GM18951 (cell line): ENCODE data around the gene CLPTM1.
A peak's percentile ranks its signal among the peaks of the same experiment; 100 is the strongest.
"Not testable (repeated sequence)": the region's sequence is repeated elsewhere in the genome, so short reads cannot be mapped to it uniquely, and the experiment has no call there.

ENCODE experiments used
- POLR2A ChIP-seq: IDR thresholded peaks from 4 replicates; pipeline ENCODE4 v1.6.1; 2011; ENCODE audit warnings: mild to moderate bottlenecking; ENCODE audit not compliant: insufficient read length, insufficient read depth; ENCODE audit errors: extremely low read depth
- in situ Hi-C: fragments of 300-500 bp; cut with MboI; formaldehyde crosslinking; loops from one replicate; pipeline ENCODE4 v1.12.0; 2022; ENCODE audit warnings: low sequenced_read_pairs, mixed read lengths, inconsistent platforms; ENCODE audit not compliant: unreplicated experiment

The CLPTM1 gene

DNA sequence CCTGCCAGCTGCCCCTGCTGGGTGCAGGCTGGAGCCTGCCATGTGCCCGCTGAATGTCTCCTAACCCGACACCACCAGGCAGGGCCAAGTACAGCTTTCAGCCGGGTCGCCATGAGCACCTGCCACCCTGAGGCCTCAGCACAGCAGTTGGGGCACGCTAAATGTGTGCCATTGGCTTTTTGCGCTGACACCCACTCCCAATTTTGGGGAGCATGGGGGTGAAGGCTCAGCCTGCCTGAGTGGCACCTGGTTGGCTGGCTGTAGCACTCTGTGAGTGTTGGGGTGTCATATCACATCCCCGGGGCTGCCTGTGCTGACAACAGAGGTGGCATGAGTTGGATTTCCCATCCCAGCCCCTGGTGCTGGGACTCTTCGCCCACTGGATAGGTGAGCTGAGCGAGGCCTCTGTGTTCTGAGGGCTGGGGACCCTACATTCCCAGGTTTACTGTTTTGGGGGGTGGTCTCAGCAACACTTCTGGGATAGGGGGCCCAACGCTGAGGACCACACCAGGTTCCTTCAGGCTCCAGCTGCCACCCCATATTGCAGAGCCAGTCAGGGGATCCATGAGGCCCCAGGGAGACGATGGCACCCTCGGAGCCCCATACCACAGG, 38.9 kb downstream of the CLPTM1 start:
- no peak for TF ChIP-seq POLR2A
- in situ Hi-C loops, result loop anchor here (5.0 kb wide), 1 partner anchor 63 kb away; no protein-coding TSS in a partner anchor

- TF ChIP-seq POLR2A, result no peak
- in situ Hi-C loops, result no loop called here
Observed at GRCh38 chr19:44998025-44998424, 42.8 kb downstream of the CLPTM1 start.

DNA sequence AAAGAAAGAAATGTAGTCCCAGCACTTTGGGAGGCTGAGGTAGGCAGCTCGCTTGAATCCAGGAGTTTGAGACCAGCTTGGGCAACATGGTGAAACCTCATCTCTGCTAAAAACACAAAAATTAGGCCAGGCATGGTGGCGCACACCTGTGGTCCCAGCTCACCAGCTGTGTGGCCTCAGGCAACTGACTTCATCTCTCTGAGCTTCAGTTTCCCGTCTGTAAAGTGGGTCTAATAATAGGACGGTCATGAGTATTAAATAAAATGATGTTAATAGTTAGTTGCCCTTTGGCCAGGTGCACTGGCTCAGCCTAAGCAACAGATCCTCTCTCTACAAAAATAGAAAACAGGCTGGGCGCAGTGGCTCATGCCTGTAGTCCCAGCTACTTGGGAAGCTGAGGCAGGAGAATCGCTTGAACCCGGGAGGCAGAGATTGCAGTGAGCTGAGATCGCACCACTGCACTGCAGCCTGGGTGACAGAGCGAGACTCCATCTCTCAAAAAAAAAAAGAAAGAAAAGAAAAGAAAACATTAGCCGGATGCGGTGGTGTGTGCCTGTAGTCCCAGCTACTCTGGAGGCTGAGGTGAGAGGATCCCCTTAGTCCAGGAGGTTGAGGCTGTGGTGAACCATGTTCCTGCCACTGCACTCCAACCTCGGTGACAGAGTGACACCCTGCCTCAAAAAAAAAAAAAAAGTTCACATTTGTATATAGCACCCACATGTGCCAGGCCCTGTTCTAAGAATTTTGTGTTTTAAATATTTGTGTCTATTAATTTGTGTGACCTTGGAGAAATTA, 44.1 kb downstream of the CLPTM1 start:
- in situ Hi-C loops, result not testable (repeated sequence)

- in situ Hi-C loops, result not testable (repeated sequence)
Observed at GRCh38 chr19:45000665-45001064, 45.5 kb downstream of the CLPTM1 start.

GRCh38 chr19:45001087-45001739, 46.0 kb downstream of the CLPTM1 start, which contains the start of gene RELB:
Gene RELB (plus strand): TSS chr19:45001464. CDS start chr19:45001580, 116 bp downstream.
- in situ Hi-C loops, result no loop called here
- peak; percentile 70 for TF ChIP-seq POLR2A

DNA sequence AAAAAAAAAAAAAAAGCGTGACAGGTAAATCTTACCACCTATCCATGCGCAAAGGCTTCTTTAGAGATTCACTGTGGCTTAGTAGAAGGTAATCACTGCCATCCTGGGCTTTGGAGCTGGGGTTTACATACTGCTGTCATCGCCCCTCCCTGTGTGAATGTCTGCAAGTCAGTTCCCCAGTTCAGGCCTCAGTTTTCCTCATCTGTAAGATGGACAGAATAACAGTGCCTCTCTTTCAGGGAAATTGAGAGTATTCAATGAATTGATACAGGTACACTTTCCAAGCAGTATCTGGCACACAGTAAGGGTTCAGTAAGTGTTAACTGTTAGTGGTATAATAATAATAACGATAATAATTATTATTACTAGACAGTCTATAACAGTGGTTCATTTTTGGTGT, 48.3 kb downstream of the CLPTM1 start:
- TF ChIP-seq POLR2A, result no peak
- in situ Hi-C loops, result no loop called here

DNA sequence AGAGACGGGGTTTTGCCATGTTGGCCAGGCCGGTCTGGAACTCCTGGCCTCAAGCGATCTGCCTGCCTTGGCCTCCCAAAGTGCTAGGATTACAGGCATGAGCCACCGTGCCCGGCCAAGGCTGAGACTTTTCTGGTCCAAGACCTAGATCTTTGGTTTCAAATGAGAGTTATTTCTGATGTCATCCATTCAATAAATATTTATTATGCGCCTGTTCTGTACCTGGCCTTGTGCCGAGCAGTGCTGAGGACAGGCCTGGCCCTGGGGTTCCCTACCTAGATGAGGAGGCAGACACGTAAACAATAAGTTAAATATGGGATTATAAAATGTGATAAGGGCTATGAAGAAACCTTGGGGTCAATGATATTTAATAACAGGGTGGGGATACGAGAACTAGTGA, 50.6 kb downstream of the CLPTM1 start:
- in situ Hi-C loops, result no loop called here
- TF ChIP-seq POLR2A, result no peak

GRCh38 chr19:45008552-45008951, 53.4 kb downstream of the CLPTM1 start:
- in situ Hi-C loops, result no loop called here
- no peak for TF ChIP-seq POLR2A

DNA sequence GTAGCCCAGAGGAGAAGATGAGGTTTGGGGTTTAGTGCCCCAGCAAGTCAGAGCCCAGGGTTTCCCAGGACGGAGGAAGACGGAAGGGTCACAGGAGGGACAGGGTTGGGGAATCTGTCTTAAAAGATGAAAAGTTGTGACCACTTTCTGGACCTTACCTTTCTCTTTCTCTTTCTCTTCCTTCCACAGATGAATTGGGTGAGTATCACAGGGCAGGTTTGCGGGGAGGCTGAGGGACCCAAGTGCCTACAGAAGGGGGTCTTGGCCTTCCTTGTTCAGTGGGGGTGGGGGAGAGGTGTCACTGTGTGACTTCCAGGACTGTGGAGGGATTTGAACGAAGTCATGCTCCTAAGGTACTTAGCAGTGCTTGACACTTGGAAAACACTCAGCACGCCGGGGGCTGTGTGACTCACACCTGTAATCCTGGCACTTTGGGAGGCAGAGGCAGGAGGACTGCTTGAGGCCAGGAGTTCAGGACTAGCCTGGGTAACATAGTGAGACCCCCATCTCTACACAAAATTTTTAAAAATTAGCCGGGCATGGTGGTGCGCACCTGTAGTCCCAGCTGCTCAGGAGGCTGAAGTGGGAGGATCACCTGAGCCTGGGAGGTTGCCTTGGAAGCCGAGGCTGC, 54.6 kb downstream of the CLPTM1 start:
- in situ Hi-C loops, result no loop called here

DNA sequence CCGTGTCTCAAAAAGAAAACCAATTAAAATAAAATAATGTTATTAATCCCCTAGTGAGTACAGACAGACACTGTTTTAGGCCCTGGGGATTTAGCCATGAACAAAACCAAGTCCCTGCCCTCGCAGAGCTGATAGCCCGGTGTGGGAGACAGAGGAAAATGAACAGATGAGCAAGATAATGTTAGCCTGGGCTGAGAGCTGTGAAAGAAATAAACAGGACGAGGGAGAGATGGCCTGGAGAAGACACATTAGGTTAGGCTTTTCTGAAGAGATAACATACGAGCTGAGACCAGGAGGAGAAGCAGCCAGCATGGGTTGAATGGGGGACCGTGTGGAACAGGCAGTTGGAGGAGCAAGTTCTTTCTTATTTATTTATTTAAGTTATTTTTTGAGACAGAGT, 55.1 kb downstream of the CLPTM1 start:
- in situ Hi-C loops, result no loop called here

More for the DNA sequence above, 54.6 kb downstream of the CLPTM1 start:
- no peak for TF ChIP-seq POLR2A

DNA sequence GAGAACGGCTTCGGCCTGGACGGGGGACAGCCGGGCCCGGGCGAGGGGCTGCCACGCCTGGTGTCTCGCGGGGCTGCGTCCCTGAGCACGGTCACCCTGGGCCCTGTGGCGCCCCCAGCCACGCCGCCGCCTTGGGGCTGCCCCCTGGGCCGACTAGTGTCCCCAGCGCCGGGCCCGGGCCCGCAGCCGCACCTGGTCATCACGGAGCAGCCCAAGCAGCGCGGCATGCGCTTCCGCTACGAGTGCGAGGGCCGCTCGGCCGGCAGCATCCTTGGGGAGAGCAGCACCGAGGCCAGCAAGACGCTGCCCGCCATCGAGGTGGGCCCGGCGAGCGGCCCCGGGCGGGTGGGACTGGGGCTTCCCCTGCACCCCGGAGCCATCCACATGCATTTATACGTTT, 56.8 kb downstream of the CLPTM1 start:
- TF ChIP-seq POLR2A, result no peak
- in situ Hi-C loops, result no loop called here

More for the DNA sequence above, 55.1 kb downstream of the CLPTM1 start:
- no peak for TF ChIP-seq POLR2A

GRCh38 chr19:45016388-45017314, 61.5 kb downstream of the CLPTM1 start:
- in situ Hi-C loops, result no loop called here

More at GRCh38 chr19:45016388-45017314, 61.5 kb downstream of the CLPTM1 start:
- no peak for TF ChIP-seq POLR2A
